Activated CD4-positive, alpha-beta T cell treated with anti-CD3 and anti-CD28 coated beads for 24 hours (primary cell): Measurements from ENCODE around the gene ZNF491.
"Not testable (repeated sequence)": the region's sequence is repeated elsewhere in the genome, so short reads cannot be mapped to it uniquely, and the experiment has no call there.

Experiments used
- DNase-seq, 2 donors: peaks; one replicate each; pipeline ENCODE4 v3.0.0-alpha.2; 2020; ENCODE audit warnings: low read depth in 2 of 2

ZNF491 gene

GRCh38 chr19:11806354-11807098, 8.2 kb downstream of the ZNF491 start:
- no peak for DNase-seq

GRCh38 chr19:11807099-11807380, 8.7 kb downstream of the ZNF491 start:
- DNase-seq = no peak

- DNase-seq = no peak
Measured at GRCh38 chr19:11813703-11814028, 15.3 kb downstream of the ZNF491 start.

GRCh38 chr19:11814029-11814699, 15.8 kb downstream of the ZNF491 start, which contains the start of gene ZNF440:
Gene ZNF440 (plus strand): TSS chr19:11814273. CDS start chr19:11814448, 175 bp downstream.
- DNase-seq = peak; percentile 77 to 83

GRCh38 chr19:11814700-11815035, 16.3 kb downstream of the ZNF491 start:
- DNase-seq = no peak

- DNase-seq = no peak
Measured at GRCh38 chr19:11821474-11822109, 23.3 kb downstream of the ZNF491 start.

- not testable (repeated sequence) for DNase-seq
Measured at GRCh38 chr19:11828957-11829876, 30.9 kb downstream of the ZNF491 start.

GRCh38 chr19:11832253-11832912, 34.1 kb downstream of the ZNF491 start:
- DNase-seq = no peak

- no peak for DNase-seq
Measured at GRCh38 chr19:11833541-11833940, 35.2 kb downstream of the ZNF491 start.

- not testable (repeated sequence) for DNase-seq
Measured at GRCh38 chr19:11835626-11836066, 37.3 kb downstream of the ZNF491 start.

- no peak for DNase-seq
Measured at GRCh38 chr19:11843722-11844121, 45.4 kb downstream of the ZNF491 start.

- not testable (repeated sequence) for DNase-seq
Measured at GRCh38 chr19:11847615-11848014, 49.3 kb downstream of the ZNF491 start.

GRCh38 chr19:11848200-11848593, 49.9 kb downstream of the ZNF491 start:
- no peak for DNase-seq

GRCh38 chr19:11848594-11849469, 50.5 kb downstream of the ZNF491 start, which contains the start of gene ZNF439:
Gene ZNF439 (plus strand): TSS chr19:11848726. CDS start chr19:11848868, 142 bp downstream.
- DNase-seq = peak; percentile 74 to 91

GRCh38 chr19:11850289-11850688, 52.0 kb downstream of the ZNF491 start:
- not testable (repeated sequence) for DNase-seq

- DNase-seq = no peak
Measured at GRCh38 chr19:11853358-11853757, 55.0 kb downstream of the ZNF491 start.

GRCh38 chr19:11856596-11857250, 58.4 kb downstream of the ZNF491 start:
- DNase-seq = no peak
